Mucosa of rectum (tissue), 2 donors: ENCODE measurements around the gene ODAD4.

Experiments
- H3K27ac ChIP-seq, 2 donors: one replicate each; pipeline ENCODE4 v1.7.0; 2013; ENCODE audit warnings: inconsistent platforms in 2 of 2, low read depth in 2 of 2, low read length in 2 of 2
- H3K27me3 ChIP-seq, 2 donors: one replicate each; pipeline ENCODE4 v1.7.0; 2013; ENCODE audit warnings: low read length in 2 of 2; ENCODE audit not compliant: control insufficient read depth in 2 of 2, insufficient read depth in 2 of 2
- H3K36me3 ChIP-seq, 2 donors: one replicate each; pipeline ENCODE4 v1.7.0; 2013; ENCODE audit warnings: low read length in 2 of 2; ENCODE audit not compliant: control insufficient read depth in 2 of 2, insufficient read depth in 2 of 2
- H3K4me1 ChIP-seq, 2 donors: one replicate each; pipeline ENCODE4 v1.7.0; 2013; ENCODE audit warnings: low read length in 2 of 2, mild to moderate bottlenecking in 1 of 2; ENCODE audit not compliant: control insufficient read depth in 2 of 2, insufficient read depth in 2 of 2
- H3K4me3 ChIP-seq, 2 donors: one replicate each; pipeline ENCODE4 v1.7.0; 2013; ENCODE audit warnings: low read length in 2 of 2
- H3K9ac ChIP-seq, 2 donors: one replicate each; pipeline ENCODE4 v1.7.0; 2013; ENCODE audit warnings: low read length in 2 of 2, low read depth in 1 of 2, mild to moderate bottlenecking in 1 of 2
- H3K9me3 ChIP-seq, 2 donors: one replicate each; pipeline ENCODE4 v1.7.0; 2013; ENCODE audit warnings: low read length in 2 of 2; ENCODE audit not compliant: control insufficient read depth in 2 of 2
- donor health status: healthy.
- donor health status: Normal muscosa, but diverticular disease.

The ODAD4 gene

DNA sequence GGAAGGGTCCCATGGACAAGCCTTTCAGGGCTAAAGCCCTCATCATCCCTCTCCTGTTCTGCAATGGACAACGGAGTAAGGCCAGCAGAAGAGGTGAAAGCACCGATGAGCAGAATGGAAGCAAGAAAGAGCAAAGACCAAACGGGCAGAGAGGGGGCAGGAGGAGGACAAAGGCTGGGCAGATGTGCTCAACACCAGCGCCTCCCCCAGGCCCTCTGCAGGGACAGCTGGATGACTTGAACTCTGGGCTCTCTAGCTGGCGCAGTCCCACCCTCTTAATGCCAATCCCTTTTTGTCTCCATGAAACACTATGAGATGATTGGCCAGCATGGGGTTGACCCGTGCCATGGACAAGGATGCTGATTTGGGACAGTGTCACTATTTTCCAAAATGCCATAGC lies 33.7 kb upstream of the ODAD4 start:
- Histone ChIP-seq H3K36me3 (peaks cover 69 to 74% of the 10 kb centered on the region in 2 donors), H3K9ac (no peak overlapping the region), H3K27me3 (no peaks in the 10 kb centered on the region)

DNA sequence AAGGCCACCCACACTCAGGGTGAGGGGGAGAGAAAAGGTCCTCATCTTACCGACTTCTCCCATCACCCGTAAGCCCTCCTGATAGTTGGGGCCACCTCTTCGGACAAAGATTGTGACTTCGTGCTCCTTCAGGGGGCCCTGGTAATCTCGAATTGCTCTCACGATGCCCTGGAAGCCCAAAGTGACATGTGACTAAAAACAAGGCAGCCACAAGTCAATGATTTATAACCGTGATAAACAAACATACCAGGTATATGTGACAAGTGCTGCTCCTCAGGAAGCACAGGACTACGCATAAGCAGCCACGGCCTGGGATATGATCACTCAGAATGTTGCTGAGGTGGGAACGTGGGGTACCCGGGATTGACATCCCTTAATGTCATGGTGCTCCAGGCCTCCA lies 28.8 kb upstream of the ODAD4 start:
- Histone ChIP-seq H3K9me3 (no peaks in the 10 kb centered on the region), H3K27ac (no peak overlapping the region), H3K4me3 (no peak overlapping the region), H3K4me1 (no peaks in the 10 kb centered on the region), H3K9ac (no peak overlapping the region), H3K27me3 (no peaks in the 10 kb centered on the region), H3K36me3 (peaks cover 59 to 64% of the 10 kb centered on the region in 2 donors)

More for the DNA sequence above, 33.7 kb upstream of the ODAD4 start:
- Histone ChIP-seq H3K9me3 (no peaks in the 10 kb centered on the region), H3K27ac (no peak overlapping the region), H3K4me3 (no peak overlapping the region), H3K4me1 (no peaks in the 10 kb centered on the region)

DNA sequence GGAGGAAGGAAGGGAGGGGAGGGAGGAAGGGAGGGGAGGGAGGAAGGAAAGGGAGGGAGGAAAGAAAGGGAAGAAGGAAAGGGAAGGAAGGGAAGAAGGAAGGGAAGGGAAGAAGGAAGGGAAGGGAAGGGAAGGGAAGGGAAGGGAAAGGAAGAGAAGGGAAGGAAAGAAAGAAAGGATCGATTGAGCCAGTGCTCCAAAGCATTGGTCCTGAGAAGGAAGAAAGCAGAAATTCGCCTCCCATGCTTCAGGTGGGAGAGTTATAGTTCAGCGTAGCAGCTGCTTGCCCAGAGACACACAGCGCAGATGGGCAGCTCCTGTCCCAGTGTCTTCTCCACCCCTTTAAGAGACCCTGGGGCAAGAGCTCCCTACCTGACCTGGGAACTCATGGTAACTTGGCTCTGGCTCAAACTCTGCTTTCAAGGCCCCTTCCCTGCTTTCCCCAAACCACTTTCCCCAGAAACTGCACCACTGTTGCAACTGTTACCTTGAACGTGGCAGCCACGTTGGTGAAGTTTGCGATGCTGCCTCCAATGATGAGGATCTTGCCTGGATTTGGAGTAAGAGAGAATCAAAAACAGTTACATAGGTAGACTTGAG lies 26.1 kb upstream of the ODAD4 start:
- no peak overlapping the region for H3K27ac ChIP-seq
- H3K27me3 ChIP-seq = no peaks in the 10 kb centered on the region
- H3K9ac ChIP-seq = no peak overlapping the region
- H3K36me3 ChIP-seq = peaks cover 48 to 59% of the 10 kb centered on the region in 2 donors
- no peak overlapping the region for H3K4me3 ChIP-seq
- no peaks in the 10 kb centered on the region for H3K9me3 ChIP-seq
- peaks cover 0 to 3% of the 10 kb centered on the region in 2 donors for H3K4me1 ChIP-seq

DNA sequence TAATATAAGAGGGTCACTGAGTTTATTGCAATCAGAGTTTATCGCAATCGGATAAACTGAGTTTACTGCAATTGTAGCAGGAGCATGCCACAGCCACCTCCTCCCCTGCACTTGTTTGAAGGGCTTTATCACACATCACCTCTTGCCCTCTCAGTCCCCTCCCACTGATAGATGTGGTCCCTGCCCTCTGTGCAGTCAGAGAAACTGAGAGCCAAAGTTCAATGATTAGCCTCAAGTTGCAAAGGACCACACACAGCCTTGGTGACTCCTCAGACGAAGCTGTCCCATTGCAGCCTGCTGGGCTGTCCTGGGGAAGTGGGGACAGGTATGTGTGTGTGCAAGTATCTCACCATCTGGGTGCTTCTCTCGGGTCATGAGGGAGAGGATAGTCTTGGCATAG lies 25.2 kb upstream of the ODAD4 start:
- H3K4me3 ChIP-seq = no peak overlapping the region
- no peak overlapping the region for H3K27ac ChIP-seq
- no peak overlapping the region for H3K9ac ChIP-seq
- H3K4me1 ChIP-seq = peaks cover 0 to 3% of the 10 kb centered on the region in 2 donors
- peaks cover 56 to 64% of the 10 kb centered on the region in 2 donors for H3K36me3 ChIP-seq
- no peaks in the 10 kb centered on the region for H3K27me3 ChIP-seq
- no peaks in the 10 kb centered on the region for H3K9me3 ChIP-seq

DNA sequence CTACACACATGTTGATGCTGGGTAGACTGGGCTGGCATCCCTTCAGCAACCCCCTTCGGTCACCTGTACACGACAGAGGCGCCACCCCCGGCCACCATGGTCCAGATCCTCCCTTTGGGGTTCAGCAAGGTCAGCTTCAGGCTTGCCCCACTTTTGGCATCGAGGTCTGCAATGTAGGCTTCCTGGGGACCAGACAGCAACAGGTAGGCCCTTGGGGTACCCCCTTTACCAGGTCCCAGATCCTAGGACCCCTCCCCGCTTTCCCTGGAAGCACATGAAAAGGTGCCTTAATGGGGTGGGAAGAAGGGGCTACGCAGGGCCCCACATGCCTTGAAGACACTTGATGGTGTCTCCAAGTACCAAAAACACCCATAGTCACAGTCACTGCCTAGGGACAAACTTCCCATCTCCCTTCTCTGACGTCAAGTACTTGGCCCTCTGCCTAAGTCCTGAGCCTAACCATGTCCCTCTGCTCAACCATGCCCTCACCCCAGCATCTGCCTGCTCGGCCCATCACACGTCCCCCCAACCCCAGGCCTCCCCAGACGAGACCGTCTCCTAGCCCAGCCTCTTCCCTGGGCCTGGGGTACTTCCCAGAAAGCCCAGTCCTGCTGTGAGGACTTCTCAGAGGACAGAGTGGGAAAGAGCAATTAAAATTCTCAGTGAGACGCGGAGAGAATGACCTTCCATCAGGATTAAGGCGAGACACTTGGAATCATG lies 23.8 kb upstream of the ODAD4 start:
- Histone ChIP-seq H3K27me3 (no peaks in the 10 kb centered on the region), H3K4me1 (peaks cover 0 to 3% of the 10 kb centered on the region in 2 donors), H3K4me3 (no peak overlapping the region), H3K36me3 (peaks cover 60 to 67% of the 10 kb centered on the region in 2 donors), H3K9ac (no peak overlapping the region), H3K9me3 (no peaks in the 10 kb centered on the region), H3K27ac (no peak overlapping the region)

DNA sequence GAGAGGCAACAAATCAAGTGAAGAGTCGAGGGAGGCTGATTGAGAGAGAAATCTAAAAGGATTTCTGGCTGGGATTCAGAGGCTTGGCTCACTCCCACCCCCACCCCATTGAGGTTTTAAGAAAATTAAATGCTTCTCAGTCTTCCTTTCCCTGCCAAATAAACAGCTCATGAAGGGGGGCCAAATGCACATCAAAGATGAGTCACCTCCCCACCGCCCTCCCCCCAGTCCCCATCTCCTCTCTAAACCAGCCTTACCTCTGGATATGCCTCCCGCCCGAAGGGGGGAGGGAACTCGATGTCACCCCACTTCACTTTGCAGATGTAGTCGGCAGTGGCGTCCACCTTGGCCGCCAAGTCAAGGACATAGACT lies 23.2 kb upstream of the ODAD4 start:
- H3K9ac ChIP-seq = no peak overlapping the region
- peaks cover 0 to 3% of the 10 kb centered on the region in 2 donors for H3K4me1 ChIP-seq
- H3K9me3 ChIP-seq = no peaks in the 10 kb centered on the region
- no peak overlapping the region for H3K27ac ChIP-seq
- H3K36me3 ChIP-seq = peaks cover 57 to 72% of the 10 kb centered on the region in 2 donors
- no peak overlapping the region for H3K4me3 ChIP-seq
- H3K27me3 ChIP-seq = no peaks in the 10 kb centered on the region

DNA sequence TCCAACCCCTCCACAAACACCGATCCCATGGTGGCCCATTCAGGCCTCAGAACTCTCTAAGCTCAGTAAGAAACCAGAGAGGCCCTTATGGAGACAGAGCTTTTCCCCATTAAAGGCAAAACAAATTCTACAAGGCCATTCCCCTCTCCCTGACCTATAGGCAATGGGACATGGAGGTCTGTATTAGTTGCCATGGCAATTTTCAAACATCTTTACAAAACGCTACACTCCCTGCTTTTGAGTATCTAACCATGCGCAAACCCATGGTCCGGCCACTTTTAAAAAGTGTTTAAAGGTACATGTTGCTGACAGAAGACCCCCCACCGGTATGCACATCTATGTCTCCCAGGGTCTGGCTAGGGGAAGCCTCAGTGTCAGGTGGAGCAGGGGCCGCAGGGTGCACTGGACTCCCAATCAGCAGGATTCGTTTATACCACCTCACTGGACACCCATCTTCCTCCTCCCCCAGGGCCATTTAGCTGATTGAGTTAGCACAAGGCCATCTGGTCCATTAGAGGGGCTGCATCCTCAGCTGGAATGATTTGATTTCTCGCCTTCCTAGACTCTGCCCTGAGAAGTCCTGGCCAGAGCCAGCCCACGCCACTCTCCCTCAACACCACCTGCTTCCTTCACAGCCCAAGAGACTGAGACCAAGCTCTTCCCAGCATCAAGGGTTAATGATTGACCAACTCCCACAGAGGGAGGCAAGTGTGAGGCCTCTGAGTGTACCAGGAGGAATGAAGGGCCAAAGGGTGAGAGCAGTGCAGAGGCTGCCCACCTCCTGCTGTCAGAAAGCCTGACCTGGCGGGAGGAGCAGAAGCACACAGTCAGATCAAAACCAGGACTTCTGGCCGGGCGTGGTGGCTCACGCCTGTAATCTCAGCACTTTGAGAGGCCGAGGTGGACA lies 22.5 kb upstream of the ODAD4 start:
- no peak overlapping the region for H3K27ac ChIP-seq

DNA sequence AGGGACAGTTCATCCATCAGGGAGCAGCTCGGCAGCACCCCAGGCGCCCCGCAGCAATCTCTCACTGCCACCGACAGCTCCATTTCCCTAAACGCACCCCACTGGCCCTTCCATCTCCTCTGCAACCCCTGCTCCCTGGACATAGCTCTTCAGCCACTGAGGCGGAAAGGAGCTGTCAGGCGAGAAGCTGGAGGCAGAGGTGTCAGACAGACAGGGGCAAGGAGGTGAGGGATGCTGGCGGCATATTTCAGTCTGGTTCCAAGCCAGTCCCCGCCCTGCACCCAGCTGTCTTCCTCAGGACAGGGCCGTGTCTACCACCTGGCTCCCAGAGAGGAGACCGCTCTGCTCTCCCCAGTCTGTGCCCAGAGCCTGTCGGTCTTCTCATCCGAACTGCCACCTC lies 21.3 kb upstream of the ODAD4 start:
- H3K9ac ChIP-seq = no peak overlapping the region
- no peaks in the 10 kb centered on the region for H3K27me3 ChIP-seq
- no peak overlapping the region for H3K4me3 ChIP-seq
- no peak overlapping the region for H3K27ac ChIP-seq
- peaks cover under 1 to 3% of the 10 kb centered on the region in 2 donors for H3K4me1 ChIP-seq
- H3K36me3 ChIP-seq = peaks cover 58 to 82% of the 10 kb centered on the region in 2 donors
- no peaks in the 10 kb centered on the region for H3K9me3 ChIP-seq

More for the DNA sequence above, 22.5 kb upstream of the ODAD4 start:
- Histone ChIP-seq H3K4me1 (peaks cover 0 to 3% of the 10 kb centered on the region in 2 donors), H3K4me3 (no peak overlapping the region), H3K9ac (peak overlapping the region in 1 of 2 donors; percentile 6), H3K36me3 (peaks cover 59 to 74% of the 10 kb centered on the region in 2 donors), H3K27me3 (no peaks in the 10 kb centered on the region), H3K9me3 (no peaks in the 10 kb centered on the region)

DNA sequence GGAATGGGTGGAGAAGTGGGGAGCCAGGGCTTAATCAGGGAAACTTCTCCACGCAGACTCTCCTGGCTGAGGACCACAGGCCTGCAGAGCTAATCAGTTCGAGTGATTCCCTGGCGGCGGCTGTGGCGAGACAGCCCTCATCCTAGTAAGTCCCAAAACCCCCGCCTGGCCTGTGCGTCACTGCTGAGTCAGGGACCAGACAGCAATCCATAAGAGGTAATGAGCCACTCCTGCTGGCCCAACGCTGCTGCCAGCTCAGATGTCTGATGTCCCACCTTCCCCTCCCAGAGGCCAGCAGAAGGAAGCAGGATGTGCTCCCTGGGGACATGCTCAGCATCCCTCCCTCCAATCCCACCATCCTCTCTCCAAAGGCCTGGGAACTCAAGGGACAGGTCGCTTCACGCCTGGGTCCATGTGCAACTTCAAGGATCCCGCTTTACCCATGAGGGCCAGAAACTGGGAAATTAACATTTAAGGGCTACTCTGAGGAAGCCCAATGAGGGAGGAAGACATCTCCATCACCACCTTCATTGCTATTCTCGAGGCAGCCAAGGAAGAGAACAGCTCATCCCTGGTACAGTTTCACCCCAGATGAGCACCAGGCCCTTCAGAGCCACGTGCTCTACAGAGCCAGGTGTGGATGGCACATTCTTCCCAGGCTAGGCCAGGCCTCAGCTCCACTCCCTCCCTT lies 19.6 kb upstream of the ODAD4 start:
- Histone ChIP-seq H3K4me3 (no peak overlapping the region), H3K27ac (no peak overlapping the region), H3K36me3 (peaks cover 41 to 65% of the 10 kb centered on the region in 2 donors), H3K9ac (no peak overlapping the region), H3K4me1 (peaks cover 6 to 8% of the 10 kb centered on the region in 2 donors), H3K27me3 (no peaks in the 10 kb centered on the region), H3K9me3 (no peaks in the 10 kb centered on the region)
